RWPE2 (cell line): ENCODE results near the gene KEAP1.
A peak's percentile ranks its signal among the peaks of the same experiment; 100 is the strongest.

Source experiments
- ATAC-seq: fragments of 200-7000 bp; cut with Tn5 transposase; 3 replicates; pipeline ENCODE4 v1.9.1; 2021; ENCODE audit warnings: low read depth
- DNase-seq: peaks from one replicate; pipeline ENCODE4 v3.0.0-alpha.2; 2020; ENCODE audit warnings: low spot score
- H3K27ac ChIP-seq: fragments of 450-650 bp; 2 replicates; pipeline ENCODE4 v1.5.1; 2017; ENCODE audit warnings: mild to moderate bottlenecking; ENCODE audit not compliant: poor library complexity, severe bottlenecking
- H3K27me3 ChIP-seq: fragments of 250-450 bp; sonication (Bioruptor Pico); 2 replicates; pipeline ENCODE4 v1.5.1; 2021; ENCODE audit warnings: mild to moderate bottlenecking, moderate library complexity; ENCODE audit not compliant: insufficient read depth, poor library complexity, severe bottlenecking
- H3K36me3 ChIP-seq: fragments of 250-450 bp; sonication (Bioruptor Pico); 2 replicates; pipeline ENCODE4 v1.5.1; 2020; ENCODE audit warnings: low read depth, mild to moderate bottlenecking, moderate library complexity
- H3K4me1 ChIP-seq: fragments of 250-450 bp; sonication (Bioruptor Pico); 2 replicates; pipeline ENCODE4 v1.5.1; 2021; ENCODE audit warnings: mild to moderate bottlenecking, moderate library complexity; ENCODE audit not compliant: insufficient read depth, poor library complexity, severe bottlenecking
- H3K4me3 ChIP-seq: fragments of 250-450 bp; sonication (Bioruptor Pico); 2 replicates; pipeline ENCODE4 v1.5.1; 2021; ENCODE audit warnings: mild to moderate bottlenecking, moderate library complexity; ENCODE audit not compliant: severe bottlenecking
- H3K9me3 ChIP-seq: fragments of 250-450 bp; sonication (Bioruptor Pico); 2 replicates; pipeline ENCODE4 v1.5.1; 2021; ENCODE audit warnings: mild to moderate bottlenecking, moderate library complexity; ENCODE audit not compliant: severe bottlenecking
- CTCF ChIP-seq: fragments of 450-650 bp; IDR thresholded peaks from one replicate; pipeline ENCODE4 v1.5.1; 2017; ENCODE audit warnings: mild to moderate bottlenecking, moderate library complexity; ENCODE audit not compliant: poor library complexity, severe bottlenecking

Gene KEAP1

GRCh38 chr19:10478903-10479384 is 24.2 kb downstream of the KEAP1 start:
- H3K9me3 ChIP-seq = no peaks in the 10 kb centered on the region
- peak; percentile 77 for TF ChIP-seq CTCF
- ATAC-seq = peak; percentile 89
- H3K27ac ChIP-seq = no peak overlapping the region
- H3K4me1 ChIP-seq = no peaks in the 10 kb centered on the region
- H3K4me3 ChIP-seq = peak overlapping the region; percentile 8
- H3K36me3 ChIP-seq = no peaks in the 10 kb centered on the region
- no peaks in the 10 kb centered on the region for H3K27me3 ChIP-seq
- DNase-seq = peak; percentile 85

DNA sequence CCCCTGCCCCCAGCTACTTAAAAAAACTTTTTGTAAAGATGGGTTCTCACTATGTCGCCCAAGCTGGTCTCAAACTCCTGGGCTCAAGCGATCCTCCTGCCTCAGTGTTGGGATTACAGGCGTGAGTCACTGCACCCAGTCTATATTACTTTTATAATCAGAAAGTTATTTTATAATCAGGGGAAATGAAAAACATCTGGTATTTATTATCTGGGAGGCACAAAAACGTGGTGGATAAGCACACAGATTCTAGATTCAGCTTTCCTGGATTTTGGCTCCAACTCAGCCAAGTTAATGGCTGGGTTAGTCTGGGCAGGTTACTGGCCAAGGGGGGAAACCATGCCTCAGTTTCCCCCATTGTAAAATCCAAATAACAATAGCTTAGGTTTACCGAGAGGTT is 24.7 kb downstream of the KEAP1 start:
- Histone ChIP-seq H3K27me3 (no peaks in the 10 kb centered on the region), H3K9me3 (no peaks in the 10 kb centered on the region), H3K4me1 (no peaks in the 10 kb centered on the region), H3K36me3 (no peaks in the 10 kb centered on the region), H3K27ac (no peak overlapping the region), H3K4me3 (no peak overlapping the region)
- TF ChIP-seq CTCF = no peak
- ATAC-seq = no peak
- no peak for DNase-seq

GRCh38 chr19:10474962-10475451 is 28.1 kb downstream of the KEAP1 start:
- ATAC-seq = no peak
- no peak for TF ChIP-seq CTCF
- no peaks in the 10 kb centered on the region for H3K9me3 ChIP-seq
- no peaks in the 10 kb centered on the region for H3K36me3 ChIP-seq
- DNase-seq = no peak
- H3K4me1 ChIP-seq = no peaks in the 10 kb centered on the region
- no peak overlapping the region for H3K27ac ChIP-seq
- no peak overlapping the region for H3K4me3 ChIP-seq
- H3K27me3 ChIP-seq = no peaks in the 10 kb centered on the region

DNA sequence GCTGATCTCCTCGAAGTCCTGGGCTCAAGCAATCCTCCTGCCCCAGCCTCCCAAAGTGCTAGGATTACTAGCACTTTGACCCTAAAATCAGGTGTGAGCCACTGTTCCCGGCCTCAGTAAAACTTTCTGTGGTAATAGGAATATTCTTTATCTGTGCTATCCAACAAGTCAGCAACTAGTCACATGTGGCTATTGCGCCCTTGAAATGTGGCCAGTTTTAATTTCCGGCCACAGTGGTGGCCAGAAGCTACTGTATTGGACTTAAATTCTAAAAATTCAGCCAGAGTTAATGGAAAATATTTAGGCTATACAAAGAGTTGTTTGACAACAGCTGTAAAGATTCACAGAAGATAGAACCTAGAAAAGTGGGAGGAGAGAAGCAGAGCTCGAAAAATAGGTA is 30.0 kb downstream of the KEAP1 start:
- Histone ChIP-seq H3K36me3 (no peaks in the 10 kb centered on the region), H3K4me3 (no peak overlapping the region), H3K4me1 (no peaks in the 10 kb centered on the region), H3K27me3 (no peaks in the 10 kb centered on the region), H3K9me3 (no peaks in the 10 kb centered on the region), H3K27ac (no peak overlapping the region)
- DNase-seq = no peak
- no peak for TF ChIP-seq CTCF
- no peak for ATAC-seq

DNA sequence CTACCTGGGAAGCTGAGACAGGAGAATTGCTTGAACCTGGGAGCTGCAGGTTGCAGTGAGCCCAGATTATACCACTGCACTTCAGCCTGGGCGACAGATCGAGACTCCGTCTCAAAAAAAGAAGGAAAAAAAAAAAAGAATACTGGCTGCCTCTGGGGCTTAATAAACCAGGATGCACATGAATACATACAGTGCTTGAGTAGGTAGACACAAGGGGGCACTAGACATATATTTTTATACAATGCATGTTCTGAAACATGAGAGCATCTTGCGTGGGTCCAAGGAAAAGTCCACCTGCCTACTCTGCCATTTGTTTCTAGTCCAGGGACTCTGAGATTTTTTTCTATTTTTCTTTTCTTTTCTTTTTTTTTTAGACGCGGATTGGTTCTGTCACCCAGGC is 31.2 kb downstream of the KEAP1 start:
- DNase-seq (no peak), ATAC-seq (peak; percentile 58; the same call in 1 of the 3 replicates)
- H3K4me3 ChIP-seq = no peak overlapping the region
- no peaks in the 10 kb centered on the region for H3K4me1 ChIP-seq
- H3K36me3 ChIP-seq = no peaks in the 10 kb centered on the region
- H3K27me3 ChIP-seq = no peaks in the 10 kb centered on the region
- no peaks in the 10 kb centered on the region for H3K9me3 ChIP-seq
- peak; percentile 59 for TF ChIP-seq CTCF
- H3K27ac ChIP-seq = no peak overlapping the region
